ENCODE results near the gene SGCD.

The SGCD gene

DNA sequence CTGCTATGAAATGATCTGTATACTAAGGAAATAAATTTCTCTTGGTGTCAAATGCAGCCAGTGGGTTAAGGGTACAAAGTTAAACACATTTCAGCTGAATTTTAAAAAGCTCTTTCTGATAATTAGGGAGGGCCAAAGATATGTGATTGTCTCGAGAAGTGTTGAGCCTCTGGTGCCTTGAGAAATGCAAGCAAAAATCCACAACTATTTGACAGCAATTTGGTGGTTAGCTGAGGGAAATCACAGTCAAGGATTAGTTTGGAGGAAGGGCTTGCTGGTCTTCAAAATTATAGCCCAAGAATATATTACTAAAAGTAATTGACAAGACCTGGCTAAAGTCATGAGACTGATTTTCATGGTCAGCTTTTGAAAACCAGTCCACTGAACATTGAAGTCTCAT lies 267.4 kb downstream of the SGCD start:
- no peaks in the 10 kb centered on the region for H4K20me1 ChIP-seq (ENCODE audit: insufficient read depth, low read length, poor library complexity, severe bottlenecking)
- no peaks in the 10 kb centered on the region for H3K9me3 ChIP-seq (ENCODE audit: insufficient read depth, low read depth, low read length)
- no peaks in the 10 kb centered on the region for H3K9me2 ChIP-seq (replicated peaks; ENCODE audit: low read depth, low read length)
- peaks cover 3% of the 10 kb centered on the region for H3K4me1 ChIP-seq (ENCODE audit: insufficient read depth, low read length, poor library complexity, severe bottlenecking)
- no peaks in the 10 kb centered on the region for H3F3A ChIP-seq (ENCODE audit: low read depth)
- no peak overlapping the region for H2AFZ ChIP-seq (ENCODE audit: low read length)
- no peak overlapping the region for H3K4me2 ChIP-seq (ENCODE audit: low read depth, low read length, poor library complexity, severe bottlenecking)
- H3K4me3 ChIP-seq (ENCODE audit: low read length, poor library complexity, severe bottlenecking), result no peak overlapping the region
- TF ChIP-seq, protein P1, sequence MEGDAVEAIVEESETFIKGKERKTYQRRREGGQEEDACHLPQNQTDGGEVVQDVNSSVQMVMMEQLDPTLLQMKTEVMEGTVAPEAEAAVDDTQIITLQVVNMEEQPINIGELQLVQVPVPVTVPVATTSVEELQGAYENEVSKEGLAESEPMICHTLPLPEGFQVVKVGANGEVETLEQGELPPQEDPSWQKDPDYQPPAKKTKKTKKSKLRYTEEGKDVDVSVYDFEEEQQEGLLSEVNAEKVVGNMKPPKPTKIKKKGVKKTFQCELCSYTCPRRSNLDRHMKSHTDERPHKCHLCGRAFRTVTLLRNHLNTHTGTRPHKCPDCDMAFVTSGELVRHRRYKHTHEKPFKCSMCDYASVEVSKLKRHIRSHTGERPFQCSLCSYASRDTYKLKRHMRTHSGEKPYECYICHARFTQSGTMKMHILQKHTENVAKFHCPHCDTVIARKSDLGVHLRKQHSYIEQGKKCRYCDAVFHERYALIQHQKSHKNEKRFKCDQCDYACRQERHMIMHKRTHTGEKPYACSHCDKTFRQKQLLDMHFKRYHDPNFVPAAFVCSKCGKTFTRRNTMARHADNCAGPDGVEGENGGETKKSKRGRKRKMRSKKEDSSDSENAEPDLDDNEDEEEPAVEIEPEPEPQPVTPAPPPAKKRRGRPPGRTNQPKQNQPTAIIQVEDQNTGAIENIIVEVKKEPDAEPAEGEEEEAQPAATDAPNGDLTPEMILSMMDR (conservative IDR thresholded peaks at IDR 0.05; ENCODE audit: low read length), result no peak
- TF ChIP-seq EZH2phosphoT487 (IDR thresholded peaks at IDR 0.05; ENCODE audit: borderline replicate concordance), result no peak
- no peaks in the 10 kb centered on the region for H3K36me3 ChIP-seq (ENCODE audit: insufficient read depth, low read length)
- no peak overlapping the region for H3K9ac ChIP-seq (ENCODE audit: low read depth, low read length, poor library complexity, severe bottlenecking)
- no peaks in the 10 kb centered on the region for H3K79me2 ChIP-seq (ENCODE audit: insufficient read depth, low read length)
- no peaks in the 10 kb centered on the region for H3K27me3 ChIP-seq (ENCODE audit: insufficient read depth, low read length, poor library complexity, severe bottlenecking)

DNA sequence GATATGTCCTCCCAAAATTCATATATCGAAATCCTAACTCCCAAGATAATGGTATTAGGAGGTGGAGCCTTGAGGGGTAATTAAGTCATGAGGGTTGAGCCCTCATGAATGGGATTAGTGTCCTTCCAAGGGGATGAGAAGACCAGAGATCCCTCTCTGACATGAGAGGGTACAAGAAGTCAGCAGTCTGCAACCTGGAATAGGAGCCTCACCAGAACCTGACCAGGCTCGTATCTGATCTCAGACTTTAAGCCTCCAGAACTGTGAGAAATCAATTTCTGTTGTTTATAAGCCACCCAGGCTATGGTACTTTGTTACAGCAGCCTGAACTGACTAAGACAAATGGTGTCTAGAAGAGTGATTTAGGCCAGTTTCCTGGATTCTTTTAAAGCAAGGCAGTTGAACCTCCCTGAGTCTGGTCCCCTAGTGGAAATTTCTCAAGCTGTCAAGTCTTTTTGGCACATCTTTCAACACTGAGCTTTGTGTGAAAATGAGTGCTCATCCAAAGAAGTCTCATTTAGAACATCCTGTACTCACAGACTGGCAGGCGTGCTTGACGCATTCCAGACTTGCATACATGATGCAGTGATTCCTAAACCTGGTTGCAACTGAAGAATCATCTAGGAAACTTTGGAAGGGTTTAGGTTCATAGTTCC lies 268.3 kb downstream of the SGCD start:
- Histone ChIP-seq H3K27me3 (ENCODE audit: insufficient read depth, low read length, poor library complexity, severe bottlenecking) (no peaks in the 10 kb centered on the region), H3K9ac (ENCODE audit: low read depth, low read length, poor library complexity, severe bottlenecking) (no peak overlapping the region), H3K79me2 (ENCODE audit: insufficient read depth, low read length) (no peaks in the 10 kb centered on the region), H3K9me2 (replicated peaks; ENCODE audit: low read depth, low read length) (no peaks in the 10 kb centered on the region), H3K4me1 (ENCODE audit: insufficient read depth, low read length, poor library complexity, severe bottlenecking) (peaks cover 3% of the 10 kb centered on the region), H3K4me3 (ENCODE audit: low read length, poor library complexity, severe bottlenecking) (no peak overlapping the region), H3K4me2 (ENCODE audit: low read depth, low read length, poor library complexity, severe bottlenecking) (no peak overlapping the region), H2AFZ (ENCODE audit: low read length) (no peak overlapping the region), H3K9me3 (ENCODE audit: insufficient read depth, low read depth, low read length) (no peaks in the 10 kb centered on the region), H3K36me3 (ENCODE audit: insufficient read depth, low read length) (no peaks in the 10 kb centered on the region), H4K20me1 (ENCODE audit: insufficient read depth, low read length, poor library complexity, severe bottlenecking) (no peaks in the 10 kb centered on the region), H3F3A (ENCODE audit: low read depth) (no peaks in the 10 kb centered on the region)
- TF ChIP-seq EZH2phosphoT487 (IDR thresholded peaks at IDR 0.05; ENCODE audit: borderline replicate concordance), result no peak
- TF ChIP-seq, protein P1 (conservative IDR thresholded peaks at IDR 0.05; ENCODE audit: low read length), result no peak

DNA sequence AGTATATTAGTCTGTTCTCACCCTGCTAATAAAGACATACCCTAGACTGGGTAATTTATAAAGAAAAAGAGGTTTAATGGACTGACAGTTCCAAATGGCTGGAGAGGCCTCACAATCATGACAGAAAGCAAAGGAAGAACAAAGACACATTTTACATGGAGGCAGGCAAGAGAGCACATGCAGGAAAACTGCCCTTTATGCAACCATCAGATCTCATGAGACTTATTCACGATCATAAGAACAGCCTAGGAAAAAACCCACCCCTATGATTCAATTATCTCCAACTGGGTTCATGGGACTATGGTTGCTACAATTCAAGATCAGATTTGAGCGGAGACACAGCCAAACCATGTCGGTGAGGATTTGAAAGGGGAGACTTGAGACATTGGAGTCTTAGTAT lies 270.3 kb downstream of the SGCD start:
- Histone ChIP-seq H3K36me3 (ENCODE audit: insufficient read depth, low read length) (no peaks in the 10 kb centered on the region), H3F3A (ENCODE audit: low read depth) (no peaks in the 10 kb centered on the region), H3K79me2 (ENCODE audit: insufficient read depth, low read length) (no peaks in the 10 kb centered on the region), H3K4me1 (ENCODE audit: insufficient read depth, low read length, poor library complexity, severe bottlenecking) (no peaks in the 10 kb centered on the region), H3K9me2 (replicated peaks; ENCODE audit: low read depth, low read length) (no peaks in the 10 kb centered on the region), H4K20me1 (ENCODE audit: insufficient read depth, low read length, poor library complexity, severe bottlenecking) (no peaks in the 10 kb centered on the region), H3K4me3 (ENCODE audit: low read length, poor library complexity, severe bottlenecking) (no peak overlapping the region), H3K4me2 (ENCODE audit: low read depth, low read length, poor library complexity, severe bottlenecking) (no peak overlapping the region), H3K9me3 (ENCODE audit: insufficient read depth, low read depth, low read length) (no peaks in the 10 kb centered on the region), H2AFZ (ENCODE audit: low read length) (no peak overlapping the region), H3K27me3 (ENCODE audit: insufficient read depth, low read length, poor library complexity, severe bottlenecking) (no peaks in the 10 kb centered on the region), H3K9ac (ENCODE audit: low read depth, low read length, poor library complexity, severe bottlenecking) (no peak overlapping the region)
- TF ChIP-seq, protein P1 (conservative IDR thresholded peaks at IDR 0.05; ENCODE audit: low read length), result no peak
- no peak for TF ChIP-seq EZH2phosphoT487 (IDR thresholded peaks at IDR 0.05; ENCODE audit: borderline replicate concordance)

Measured in Loucy (cell line).